DOHH2 (cell line): ENCODE data around the gene FBXL17.

Source experiments
- EZH2phosphoT487 ChIP-seq: fragments of 200-600 bp; sonication (generic); IDR thresholded peaks from 2 replicates; pipeline ENCODE4 v1.6.1; 2017; ENCODE audit warnings: borderline replicate concordance, mild to moderate bottlenecking, antibody characterized with exemption, low read length, moderate library complexity, mixed read lengths
- TF ChIP-seq, protein P1 (sequence below): fragments of 200-600 bp; sonication (generic); IDR thresholded peaks from one replicate; pipeline ENCODE4 v1.5.1; 2014; ENCODE audit warnings: antibody characterized with exemption, mild to moderate bottlenecking, low read depth, low read length; ENCODE audit not compliant: poor library complexity, severe bottlenecking

DNA sequence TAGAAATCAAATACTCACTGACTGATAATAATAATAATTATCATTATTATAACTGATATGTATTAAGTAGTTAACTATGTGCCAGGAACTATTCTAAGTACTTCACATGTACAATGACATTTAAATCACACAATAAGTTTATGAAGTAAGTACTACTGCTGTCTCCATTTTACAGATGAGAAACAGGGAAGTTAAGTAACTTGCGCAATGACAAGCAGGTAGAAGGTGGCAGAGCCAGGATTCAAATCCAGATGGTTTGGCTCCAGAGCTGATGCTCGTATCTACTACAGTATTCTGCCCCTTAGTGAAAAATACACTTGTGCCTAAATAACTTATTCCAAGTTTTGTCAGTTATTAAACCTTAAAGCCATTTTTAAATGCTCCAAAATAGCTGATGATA, 217.3 kb downstream of the FBXL17 start:
- TF ChIP-seq, protein P1, sequence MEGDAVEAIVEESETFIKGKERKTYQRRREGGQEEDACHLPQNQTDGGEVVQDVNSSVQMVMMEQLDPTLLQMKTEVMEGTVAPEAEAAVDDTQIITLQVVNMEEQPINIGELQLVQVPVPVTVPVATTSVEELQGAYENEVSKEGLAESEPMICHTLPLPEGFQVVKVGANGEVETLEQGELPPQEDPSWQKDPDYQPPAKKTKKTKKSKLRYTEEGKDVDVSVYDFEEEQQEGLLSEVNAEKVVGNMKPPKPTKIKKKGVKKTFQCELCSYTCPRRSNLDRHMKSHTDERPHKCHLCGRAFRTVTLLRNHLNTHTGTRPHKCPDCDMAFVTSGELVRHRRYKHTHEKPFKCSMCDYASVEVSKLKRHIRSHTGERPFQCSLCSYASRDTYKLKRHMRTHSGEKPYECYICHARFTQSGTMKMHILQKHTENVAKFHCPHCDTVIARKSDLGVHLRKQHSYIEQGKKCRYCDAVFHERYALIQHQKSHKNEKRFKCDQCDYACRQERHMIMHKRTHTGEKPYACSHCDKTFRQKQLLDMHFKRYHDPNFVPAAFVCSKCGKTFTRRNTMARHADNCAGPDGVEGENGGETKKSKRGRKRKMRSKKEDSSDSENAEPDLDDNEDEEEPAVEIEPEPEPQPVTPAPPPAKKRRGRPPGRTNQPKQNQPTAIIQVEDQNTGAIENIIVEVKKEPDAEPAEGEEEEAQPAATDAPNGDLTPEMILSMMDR = no peak
- TF ChIP-seq EZH2phosphoT487 = no peak
